ENCODE data around the gene EVX2. TPM values are rescaled to one million over a fixed set of nuclear protein-coding genes. Genes with fewer than 3 reads are reported as not detected.

The EVX2 gene
- total and polyA plus RNA-seq, 9 of the 15 experiments (the other 6 are each of a cell fraction or from before 2014, with no cell fraction given): not detected

DNA sequence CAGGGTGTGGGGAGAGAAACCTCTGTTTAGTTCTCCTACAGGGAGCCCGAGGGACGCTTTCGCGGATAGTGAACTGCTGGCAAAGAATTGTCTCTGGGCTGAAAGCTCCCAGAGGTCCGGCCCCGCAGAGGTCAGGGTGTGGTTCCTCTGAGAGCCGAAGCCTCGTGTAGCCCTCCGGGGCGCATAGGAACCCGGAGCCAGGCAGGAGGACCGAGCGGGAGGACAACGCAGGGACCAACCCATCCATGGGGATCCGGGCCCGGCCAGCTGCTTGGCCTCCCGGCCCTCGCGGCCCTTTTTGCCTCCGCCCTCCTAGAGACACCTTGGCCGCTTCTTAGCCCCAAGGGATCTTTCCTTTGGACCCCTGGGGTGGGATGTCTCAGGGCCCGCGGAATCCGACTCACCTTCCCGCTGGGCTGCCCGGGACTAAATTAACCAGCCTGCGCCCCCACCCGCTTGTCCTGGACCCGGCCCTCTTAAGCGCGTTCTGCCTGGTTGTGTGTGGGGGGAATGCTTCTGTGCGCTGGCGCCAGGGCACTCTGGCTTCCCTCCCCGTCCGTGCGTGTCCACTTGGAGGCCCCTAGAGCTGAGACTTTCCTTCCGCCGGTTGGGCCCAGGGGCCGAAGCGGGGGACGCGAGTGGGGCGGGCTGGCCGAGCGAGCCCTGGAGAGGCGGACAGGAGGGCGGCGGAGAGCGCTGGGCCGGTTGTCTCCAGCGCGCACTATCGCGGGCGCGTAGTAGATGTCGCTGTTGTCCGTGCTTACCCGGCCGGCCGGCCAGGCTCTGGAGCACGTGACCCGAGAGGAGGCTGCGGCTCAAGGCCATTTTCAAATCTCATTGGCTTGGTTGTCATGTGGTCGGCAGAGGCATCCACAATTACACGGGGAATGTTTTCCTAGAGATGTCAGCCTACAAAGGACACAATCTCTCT, 32.4 kb upstream of the EVX2 start, which contains the start of gene HOXD10 (continued):
- TF ChIP-seq, protein P1, sequence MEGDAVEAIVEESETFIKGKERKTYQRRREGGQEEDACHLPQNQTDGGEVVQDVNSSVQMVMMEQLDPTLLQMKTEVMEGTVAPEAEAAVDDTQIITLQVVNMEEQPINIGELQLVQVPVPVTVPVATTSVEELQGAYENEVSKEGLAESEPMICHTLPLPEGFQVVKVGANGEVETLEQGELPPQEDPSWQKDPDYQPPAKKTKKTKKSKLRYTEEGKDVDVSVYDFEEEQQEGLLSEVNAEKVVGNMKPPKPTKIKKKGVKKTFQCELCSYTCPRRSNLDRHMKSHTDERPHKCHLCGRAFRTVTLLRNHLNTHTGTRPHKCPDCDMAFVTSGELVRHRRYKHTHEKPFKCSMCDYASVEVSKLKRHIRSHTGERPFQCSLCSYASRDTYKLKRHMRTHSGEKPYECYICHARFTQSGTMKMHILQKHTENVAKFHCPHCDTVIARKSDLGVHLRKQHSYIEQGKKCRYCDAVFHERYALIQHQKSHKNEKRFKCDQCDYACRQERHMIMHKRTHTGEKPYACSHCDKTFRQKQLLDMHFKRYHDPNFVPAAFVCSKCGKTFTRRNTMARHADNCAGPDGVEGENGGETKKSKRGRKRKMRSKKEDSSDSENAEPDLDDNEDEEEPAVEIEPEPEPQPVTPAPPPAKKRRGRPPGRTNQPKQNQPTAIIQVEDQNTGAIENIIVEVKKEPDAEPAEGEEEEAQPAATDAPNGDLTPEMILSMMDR (IDR thresholded peaks at IDR 0.05 in 2 of 3, conservative IDR thresholded peaks at IDR 0.05 in 1 of 3; ENCODE audit: insufficient read depth in 2 of 3, low read depth in 1 of 3, low read length in 3 of 3): peak in 2 of 3 experiments; percentile 25 to 31; a peak in 2 of 6 replicates
- TF ChIP-seq JUN (IDR thresholded peaks at IDR 0.05; ENCODE audit: borderline replicate concordance, low read depth, low read length): no peak
- no peak for TF ChIP-seq JUN (CRISPR knock-in tag; IDR thresholded peaks at IDR 0.05; ENCODE audit: borderline replicate concordance)
- TF ChIP-seq, protein P2, sequence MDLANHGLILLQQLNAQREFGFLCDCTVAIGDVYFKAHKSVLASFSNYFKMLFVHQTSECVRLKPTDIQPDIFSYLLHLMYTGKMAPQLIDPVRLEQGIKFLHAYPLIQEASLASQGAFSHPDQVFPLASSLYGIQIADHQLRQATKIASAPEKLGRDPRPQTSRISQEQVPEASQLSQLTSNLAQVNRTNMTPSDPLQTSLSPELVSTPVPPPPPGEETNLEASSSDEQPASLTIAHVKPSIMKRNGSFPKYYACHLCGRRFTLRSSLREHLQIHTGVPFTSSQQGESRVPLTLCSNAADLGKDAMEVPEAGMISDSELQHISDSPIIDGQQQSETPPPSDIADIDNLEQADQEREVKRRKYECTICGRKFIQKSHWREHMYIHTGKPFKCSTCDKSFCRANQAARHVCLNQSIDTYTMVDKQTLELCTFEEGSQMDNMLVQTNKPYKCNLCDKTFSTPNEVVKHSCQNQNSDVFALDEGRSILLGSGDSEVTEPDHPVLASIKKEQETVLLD (IDR thresholded peaks at IDR 0.05): no peak
- TF ChIP-seq MECOM (CRISPR knock-in tag; IDR thresholded peaks at IDR 0.05): no peak
- no peak for TF ChIP-seq IFI16 (CRISPR knock-in tag; IDR thresholded peaks at IDR 0.05)
- TF ChIP-seq, protein P3, sequence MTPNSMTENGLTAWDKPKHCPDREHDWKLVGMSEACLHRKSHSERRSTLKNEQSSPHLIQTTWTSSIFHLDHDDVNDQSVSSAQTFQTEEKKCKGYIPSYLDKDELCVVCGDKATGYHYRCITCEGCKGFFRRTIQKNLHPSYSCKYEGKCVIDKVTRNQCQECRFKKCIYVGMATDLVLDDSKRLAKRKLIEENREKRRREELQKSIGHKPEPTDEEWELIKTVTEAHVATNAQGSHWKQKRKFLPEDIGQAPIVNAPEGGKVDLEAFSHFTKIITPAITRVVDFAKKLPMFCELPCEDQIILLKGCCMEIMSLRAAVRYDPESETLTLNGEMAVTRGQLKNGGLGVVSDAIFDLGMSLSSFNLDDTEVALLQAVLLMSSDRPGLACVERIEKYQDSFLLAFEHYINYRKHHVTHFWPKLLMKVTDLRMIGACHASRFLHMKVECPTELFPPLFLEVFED (CRISPR knock-in tag; conservative IDR thresholded peaks at IDR 0.05): no peak
- TF ChIP-seq CHD4 (IDR thresholded peaks at IDR 0.05; ENCODE audit: insufficient read depth, insufficient replicate concordance, low read depth, low read length, poor library complexity, severe bottlenecking): no peak
- TF ChIP-seq L3MBTL2 (IDR thresholded peaks at IDR 0.05): no peak
- TF ChIP-seq, protein P4, sequence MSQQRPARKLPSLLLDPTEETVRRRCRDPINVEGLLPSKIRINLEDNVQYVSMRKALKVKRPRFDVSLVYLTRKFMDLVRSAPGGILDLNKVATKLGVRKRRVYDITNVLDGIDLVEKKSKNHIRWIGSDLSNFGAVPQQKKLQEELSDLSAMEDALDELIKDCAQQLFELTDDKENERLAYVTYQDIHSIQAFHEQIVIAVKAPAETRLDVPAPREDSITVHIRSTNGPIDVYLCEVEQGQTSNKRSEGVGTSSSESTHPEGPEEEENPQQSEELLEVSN (IDR thresholded peaks at IDR 0.05; ENCODE audit: borderline replicate concordance in 1 of 2, extremely low read depth in 1 of 2, insufficient read depth in 1 of 2, insufficient read length in 1 of 2, low read depth in 1 of 2, low read length in 1 of 2, poor library complexity in 1 of 2, severe bottlenecking in 1 of 2): peak in 1 of 2 experiments; percentile 25
- no peak for TF ChIP-seq NCOA2 (IDR thresholded peaks at IDR 0.05; ENCODE audit: partially characterized antibody in 2 of 2)
- TF ChIP-seq, protein P5, sequence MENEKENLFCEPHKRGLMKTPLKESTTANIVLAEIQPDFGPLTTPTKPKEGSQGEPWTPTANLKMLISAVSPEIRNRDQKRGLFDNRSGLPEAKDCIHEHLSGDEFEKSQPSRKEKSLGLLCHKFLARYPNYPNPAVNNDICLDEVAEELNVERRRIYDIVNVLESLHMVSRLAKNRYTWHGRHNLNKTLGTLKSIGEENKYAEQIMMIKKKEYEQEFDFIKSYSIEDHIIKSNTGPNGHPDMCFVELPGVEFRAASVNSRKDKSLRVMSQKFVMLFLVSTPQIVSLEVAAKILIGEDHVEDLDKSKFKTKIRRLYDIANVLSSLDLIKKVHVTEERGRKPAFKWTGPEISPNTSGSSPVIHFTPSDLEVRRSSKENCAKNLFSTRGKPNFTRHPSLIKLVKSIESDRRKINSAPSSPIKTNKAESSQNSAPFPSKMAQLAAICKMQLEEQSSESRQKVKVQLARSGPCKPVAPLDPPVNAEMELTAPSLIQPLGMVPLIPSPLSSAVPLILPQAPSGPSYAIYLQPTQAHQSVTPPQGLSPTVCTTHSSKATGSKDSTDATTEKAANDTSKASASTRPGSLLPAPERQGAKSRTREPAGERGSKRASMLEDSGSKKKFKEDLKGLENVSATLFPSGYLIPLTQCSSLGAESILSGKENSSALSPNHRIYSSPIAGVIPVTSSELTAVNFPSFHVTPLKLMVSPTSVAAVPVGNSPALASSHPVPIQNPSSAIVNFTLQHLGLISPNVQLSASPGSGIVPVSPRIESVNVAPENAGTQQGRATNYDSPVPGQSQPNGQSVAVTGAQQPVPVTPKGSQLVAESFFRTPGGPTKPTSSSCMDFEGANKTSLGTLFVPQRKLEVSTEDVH (IDR thresholded peaks at IDR 0.05; ENCODE audit: low read depth, partially characterized antibody): no peak
- TF ChIP-seq ZSCAN29 (IDR thresholded peaks at IDR 0.05): no peak
- TF ChIP-seq HMG20B (CRISPR knock-in tag; IDR thresholded peaks at IDR 0.05): no peak
- no peak for TF ChIP-seq GATAD2A (IDR thresholded peaks at IDR 0.05)
- no peak for TF ChIP-seq ZNF324 (CRISPR knock-in tag; IDR thresholded peaks at IDR 0.05)
- no peak for TF ChIP-seq MXI1 (IDR thresholded peaks at IDR 0.05; ENCODE audit: low read depth, low read length)
